HCT116 (cell line): ENCODE measurements around the gene GDAP1L1.

Source experiments
- EGR1 ChIP-seq: IDR thresholded peaks from 2 replicates; pipeline ENCODE4 v1.6.1; 2012; ENCODE audit warnings: low read depth
- ELF1 ChIP-seq: IDR thresholded peaks from 2 replicates; pipeline ENCODE4 v1.6.1; 2012; ENCODE audit warnings: low read depth, borderline replicate concordance
- EZH2 ChIP-seq: fragments of 200-600 bp; sonication (generic); IDR thresholded peaks from 2 replicates; pipeline ENCODE4 v1.6.1; 2017; ENCODE audit warnings: antibody characterized with exemption, mixed run types
- FOSL1 ChIP-seq: IDR thresholded peaks from 2 replicates; pipeline ENCODE4 v1.6.1; 2012; ENCODE audit warnings: low read depth
- JUND ChIP-seq: IDR thresholded peaks from 2 replicates; pipeline ENCODE4 v1.6.1; 2012
- POLR2A ChIP-seq: IDR thresholded peaks from 2 replicates; pipeline ENCODE4 v1.7.0; 2011; ENCODE audit warnings: borderline replicate concordance; ENCODE audit not compliant: insufficient read depth, insufficient read length; ENCODE audit errors: extremely low read depth
- POLR2AphosphoS5 ChIP-seq: IDR thresholded peaks from 2 replicates; pipeline ENCODE4 v1.6.1; 2011; ENCODE audit warnings: mild to moderate bottlenecking, low read depth, low read length, moderate library complexity
- RAD21 ChIP-seq: IDR thresholded peaks from 2 replicates; pipeline ENCODE4 v1.6.1; 2012; ENCODE audit warnings: low read depth, mild to moderate bottlenecking
- SIN3A ChIP-seq: IDR thresholded peaks from 2 replicates; pipeline ENCODE4 v1.6.1; 2012; ENCODE audit warnings: low read depth
- SRF ChIP-seq: IDR thresholded peaks from 2 replicates; pipeline ENCODE4 v1.6.1; 2012; ENCODE audit warnings: low read depth
- YY1 ChIP-seq: IDR thresholded peaks from 2 replicates; pipeline ENCODE4 v1.6.1; 2011; ENCODE audit warnings: low read length, low read depth, moderate library complexity, mild to moderate bottlenecking; ENCODE audit not compliant: insufficient replicate concordance; ENCODE audit errors: extremely low read depth
- TF ChIP-seq, protein P1 (sequence below), 3 experiments: fragments of 200-600 bp in 1 of 3; sonication (generic) in 1 of 3; IDR thresholded peaks in 2 of 3; conservative IDR thresholded peaks in 1 of 3; 2 replicates each; pipeline ENCODE4 v1.5.1; 2012 to 2017; ENCODE audit warnings: low read depth in 2 of 3, low read length in 2 of 3, antibody characterized with exemption in 1 of 3, borderline replicate concordance in 1 of 3, control low read depth in 1 of 3, mild to moderate bottlenecking in 1 of 3, mixed read lengths in 1 of 3, mixed run types in 1 of 3, moderate library complexity in 1 of 3; ENCODE audit not compliant: insufficient read depth in 1 of 3
- TF ChIP-seq, protein P2 (sequence below): IDR thresholded peaks from 2 replicates; pipeline ENCODE4 v1.6.1; 2012; ENCODE audit warnings: low read depth

DNA sequence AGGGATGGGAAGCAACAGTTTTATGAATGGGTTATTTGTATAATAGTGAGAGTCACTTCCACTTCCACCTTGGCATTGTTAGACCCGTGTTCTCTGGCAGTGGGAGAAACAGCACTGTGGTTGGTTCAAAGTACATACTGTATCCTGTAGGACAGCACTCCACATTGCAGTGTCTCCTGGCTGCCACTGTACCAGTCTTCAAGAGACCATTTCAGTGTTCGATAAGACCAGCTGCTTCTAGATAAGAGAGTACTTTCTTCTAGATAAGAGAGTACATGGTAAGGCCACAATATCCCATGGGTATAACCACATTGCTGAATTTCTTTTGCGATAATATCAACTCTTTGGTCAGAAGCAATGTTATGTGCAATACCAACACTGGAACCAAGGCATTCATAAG lies 35.1 kb downstream of the GDAP1L1 start:
- no peak for TF ChIP-seq JUND
- TF ChIP-seq POLR2A, result no peak
- TF ChIP-seq, protein P1, sequence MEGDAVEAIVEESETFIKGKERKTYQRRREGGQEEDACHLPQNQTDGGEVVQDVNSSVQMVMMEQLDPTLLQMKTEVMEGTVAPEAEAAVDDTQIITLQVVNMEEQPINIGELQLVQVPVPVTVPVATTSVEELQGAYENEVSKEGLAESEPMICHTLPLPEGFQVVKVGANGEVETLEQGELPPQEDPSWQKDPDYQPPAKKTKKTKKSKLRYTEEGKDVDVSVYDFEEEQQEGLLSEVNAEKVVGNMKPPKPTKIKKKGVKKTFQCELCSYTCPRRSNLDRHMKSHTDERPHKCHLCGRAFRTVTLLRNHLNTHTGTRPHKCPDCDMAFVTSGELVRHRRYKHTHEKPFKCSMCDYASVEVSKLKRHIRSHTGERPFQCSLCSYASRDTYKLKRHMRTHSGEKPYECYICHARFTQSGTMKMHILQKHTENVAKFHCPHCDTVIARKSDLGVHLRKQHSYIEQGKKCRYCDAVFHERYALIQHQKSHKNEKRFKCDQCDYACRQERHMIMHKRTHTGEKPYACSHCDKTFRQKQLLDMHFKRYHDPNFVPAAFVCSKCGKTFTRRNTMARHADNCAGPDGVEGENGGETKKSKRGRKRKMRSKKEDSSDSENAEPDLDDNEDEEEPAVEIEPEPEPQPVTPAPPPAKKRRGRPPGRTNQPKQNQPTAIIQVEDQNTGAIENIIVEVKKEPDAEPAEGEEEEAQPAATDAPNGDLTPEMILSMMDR (IDR thresholded peaks at IDR 0.05 in 2 of 3, conservative IDR thresholded peaks at IDR 0.05 in 1 of 3; ENCODE audit: borderline replicate concordance in 1 of 3, insufficient read depth in 1 of 3, low read depth in 2 of 3, low read length in 2 of 3), result no peak
- TF ChIP-seq ELF1, result no peak
- no peak for TF ChIP-seq EGR1
- TF ChIP-seq EZH2, result no peak
- TF ChIP-seq, protein P2, sequence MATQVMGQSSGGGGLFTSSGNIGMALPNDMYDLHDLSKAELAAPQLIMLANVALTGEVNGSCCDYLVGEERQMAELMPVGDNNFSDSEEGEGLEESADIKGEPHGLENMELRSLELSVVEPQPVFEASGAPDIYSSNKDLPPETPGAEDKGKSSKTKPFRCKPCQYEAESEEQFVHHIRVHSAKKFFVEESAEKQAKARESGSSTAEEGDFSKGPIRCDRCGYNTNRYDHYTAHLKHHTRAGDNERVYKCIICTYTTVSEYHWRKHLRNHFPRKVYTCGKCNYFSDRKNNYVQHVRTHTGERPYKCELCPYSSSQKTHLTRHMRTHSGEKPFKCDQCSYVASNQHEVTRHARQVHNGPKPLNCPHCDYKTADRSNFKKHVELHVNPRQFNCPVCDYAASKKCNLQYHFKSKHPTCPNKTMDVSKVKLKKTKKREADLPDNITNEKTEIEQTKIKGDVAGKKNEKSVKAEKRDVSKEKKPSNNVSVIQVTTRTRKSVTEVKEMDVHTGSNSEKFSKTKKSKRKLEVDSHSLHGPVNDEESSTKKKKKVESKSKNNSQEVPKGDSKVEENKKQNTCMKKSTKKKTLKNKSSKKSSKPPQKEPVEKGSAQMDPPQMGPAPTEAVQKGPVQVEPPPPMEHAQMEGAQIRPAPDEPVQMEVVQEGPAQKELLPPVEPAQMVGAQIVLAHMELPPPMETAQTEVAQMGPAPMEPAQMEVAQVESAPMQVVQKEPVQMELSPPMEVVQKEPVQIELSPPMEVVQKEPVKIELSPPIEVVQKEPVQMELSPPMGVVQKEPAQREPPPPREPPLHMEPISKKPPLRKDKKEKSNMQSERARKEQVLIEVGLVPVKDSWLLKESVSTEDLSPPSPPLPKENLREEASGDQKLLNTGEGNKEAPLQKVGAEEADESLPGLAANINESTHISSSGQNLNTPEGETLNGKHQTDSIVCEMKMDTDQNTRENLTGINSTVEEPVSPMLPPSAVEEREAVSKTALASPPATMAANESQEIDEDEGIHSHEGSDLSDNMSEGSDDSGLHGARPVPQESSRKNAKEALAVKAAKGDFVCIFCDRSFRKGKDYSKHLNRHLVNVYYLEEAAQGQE, result no peak
- no peak for TF ChIP-seq YY1
- TF ChIP-seq POLR2AphosphoS5, result no peak
- TF ChIP-seq SRF, result no peak
- TF ChIP-seq FOSL1, result no peak
- TF ChIP-seq RAD21, result no peak
- TF ChIP-seq SIN3A, result no peak
